Measurements from ENCODE around the gene AGAP3.

The AGAP3 gene

GRCh38 chr7:151161757-151162156 is 75.5 kb downstream of the AGAP3 start:
- no peak for DNase-seq (ENCODE audit: low read depth)

GRCh38 chr7:151166629-151167196 is 80.4 kb downstream of the AGAP3 start:
- DNase-seq (ENCODE audit: low read depth) = no peak

GRCh38 chr7:151167197-151167961 is 81.1 kb downstream of the AGAP3 start, which contains the start of gene GBX1:
GBX1 (minus strand) TSS chr7:151167694; CDS start chr7:151167548, 146 bp downstream.
- DNase-seq (ENCODE audit: low read depth) = peak; percentile 4

GRCh38 chr7:151168003-151168786 is 81.9 kb downstream of the AGAP3 start:
- no peak for DNase-seq (ENCODE audit: low read depth)

- DNase-seq (ENCODE audit: low read depth) = no peak
Observed at GRCh38 chr7:151168787-151169162, 82.5 kb downstream of the AGAP3 start.

GRCh38 chr7:151172273-151173141 is 86.2 kb downstream of the AGAP3 start:
- DNase-seq (ENCODE audit: low read depth) = peak; percentile 35

GRCh38 chr7:151173386-151174245 is 87.3 kb downstream of the AGAP3 start:
- no peak for DNase-seq (ENCODE audit: low read depth)

GRCh38 chr7:151174246-151175046 is 88.2 kb downstream of the AGAP3 start:
- DNase-seq (ENCODE audit: low read depth) = peak; percentile 49

GRCh38 chr7:151175047-151175792 is 88.9 kb downstream of the AGAP3 start:
- DNase-seq (ENCODE audit: low read depth) = no peak

- no peak for DNase-seq (ENCODE audit: low read depth)
Observed at GRCh38 chr7:151175793-151176311, 89.6 kb downstream of the AGAP3 start.

- DNase-seq (ENCODE audit: low read depth) = no peak
Observed at GRCh38 chr7:151176401-151176800, 90.1 kb downstream of the AGAP3 start.

GRCh38 chr7:151177310-151177709 is 91.0 kb downstream of the AGAP3 start:
- no peak for DNase-seq (ENCODE audit: low read depth)

- no peak for DNase-seq (ENCODE audit: low read depth)
Observed at GRCh38 chr7:151178236-151178635, 92.0 kb downstream of the AGAP3 start.

GRCh38 chr7:151178831-151179230 is 92.6 kb downstream of the AGAP3 start:
- no peak for DNase-seq (ENCODE audit: low read depth)

- no peak for DNase-seq (ENCODE audit: low read depth)
Observed at GRCh38 chr7:151179287-151179860, 93.1 kb downstream of the AGAP3 start.

GRCh38 chr7:151179946-151180345 is 93.7 kb downstream of the AGAP3 start:
- DNase-seq (ENCODE audit: low read depth) = no peak

GRCh38 chr7:151181011-151181431 is 94.7 kb downstream of the AGAP3 start:
- DNase-seq (ENCODE audit: low read depth) = no peak

GRCh38 chr7:151185762-151186639 is 99.7 kb downstream of the AGAP3 start:
- DNase-seq (ENCODE audit: low read depth) = no peak

Measured in amniotic epithelial cell (primary cell).